Endothelial cell of umbilical vein (primary cell): Measurements from ENCODE around the gene FBXL3. TPM values are rescaled to one million over a fixed set of nuclear protein-coding genes. Genes with fewer than 3 reads are reported as not detected.

Source experiments
- BruUV-seq: library from RNA; stranded (reverse); fragments of 400-500 nt; replicated peaks from 2 replicates; lab custom pipeline; 2021; lab: Mats Ljungman, UMichigan
- CTCF ChIA-PET: fragments of 300-600, 350-600 bp; sonication (Branson Sonifier 250); formaldehyde crosslinking; loops from one replicate; lab custom pipeline; 2021; ENCODE audit warnings: antibody characterized with exemption, inconsistent platforms; lab: Charles Lee
- POLR2A ChIA-PET: fragments of 300-600, 350-600 bp; sonication (Branson Sonifier 250); formaldehyde crosslinking; loops from one replicate; lab custom pipeline; 2021; ENCODE audit warnings: antibody characterized with exemption, inconsistent platforms; lab: Charles Lee
- DNase-seq: peaks from one replicate; pipeline ENCODE4 v3.0.0-alpha.2; 2011; ENCODE audit warnings: low read depth, low spot score
- FAIRE-seq: peaks from 2 replicates; lab custom pipeline; 2011; peaks lifted over from hg19 to GRCh38; lab: Jason Lieb, UNC
- H2AFZ ChIP-seq: 2 replicates; pipeline ENCODE4 v1.6.0; 2012; ENCODE audit warnings: low read depth, low read length, control low read depth, inconsistent platforms
- H3K27ac ChIP-seq: 2 replicates; pipeline ENCODE4 v1.5.1; 2011; ENCODE audit warnings: low read depth, mild to moderate bottlenecking, control low read depth, low read length, moderate library complexity; ENCODE audit not compliant: insufficient read depth
- H3K27me3 ChIP-seq, 2 experiments: 2 replicates each; pipeline versions ENCODE4 v1.6.0 to v1.6.1; 2011; ENCODE audit warnings: low read length in 2 of 2, mixed read lengths in 1 of 2; ENCODE audit not compliant: control insufficient read depth in 2 of 2, insufficient read depth in 2 of 2
- H3K36me3 ChIP-seq, 2 experiments: 2 replicates in 1 of 2; 3 replicates in 1 of 2; pipeline ENCODE4 v1.5.1; 2011; ENCODE audit warnings: low read length in 2 of 2, mild to moderate bottlenecking in 1 of 2, moderate library complexity in 1 of 2; ENCODE audit not compliant: control insufficient read depth in 2 of 2, insufficient read depth in 2 of 2; ENCODE audit errors: extremely low read depth in 1 of 2
- H3K4me1 ChIP-seq: 3 replicates; pipeline ENCODE4 v1.5.1; 2011; ENCODE audit warnings: mild to moderate bottlenecking, low read length; ENCODE audit not compliant: control insufficient read depth, insufficient read depth; ENCODE audit errors: extremely low read depth
- H3K4me2 ChIP-seq: 2 replicates; pipeline ENCODE4 v1.6.1; 2011; ENCODE audit warnings: low read length, control low read depth, mixed read lengths; ENCODE audit not compliant: insufficient read depth
- H3K4me3 ChIP-seq, 3 experiments: fragments of 200-600 bp in 1 of 3; sonication (generic), shearing (Covaris generic) in 1 of 3; replicated peaks in 1 of 3; 2 replicates each; pipeline ENCODE4 v1.5.1; 2011 to 2016; ENCODE audit warnings: control low read depth in 3 of 3, low read length in 3 of 3, mild to moderate bottlenecking in 2 of 3, inconsistent platforms in 1 of 3, low read depth in 1 of 3, moderate library complexity in 1 of 3; ENCODE audit not compliant: insufficient read depth in 1 of 3
- H3K79me2 ChIP-seq: 2 replicates; pipeline ENCODE4 v1.6.0; 2012; ENCODE audit warnings: low read length, inconsistent platforms; ENCODE audit not compliant: control insufficient read depth, insufficient read depth
- H3K9ac ChIP-seq: replicated peaks from 2 replicates; pipeline ENCODE3; 2011; ENCODE audit warnings: low read length, control low read depth; ENCODE audit not compliant: insufficient read depth; ENCODE audit errors: extremely low read depth
- H3K9me1 ChIP-seq: replicated peaks from 3 replicates; pipeline ENCODE4 v1.6.0; 2011; ENCODE audit warnings: mild to moderate bottlenecking, low read length; ENCODE audit not compliant: control insufficient read depth, insufficient read depth; ENCODE audit errors: extremely low read depth
- H3K9me3 ChIP-seq: replicated peaks from 2 replicates; pipeline ENCODE4 v1.5.1; 2012; ENCODE audit warnings: low read length, inconsistent platforms; ENCODE audit not compliant: control insufficient read depth, insufficient read depth
- H4K20me1 ChIP-seq: replicated peaks from 2 replicates; pipeline ENCODE3; 2011; ENCODE audit warnings: mild to moderate bottlenecking, low read length; ENCODE audit not compliant: control insufficient read depth, insufficient read depth; ENCODE audit errors: extremely low read depth
- CTCF ChIP-seq, 2 donors: IDR thresholded peaks; 1 replicate in 1 of 2; 2 replicates in 1 of 2; pipeline ENCODE4 v1.5.1; 2011; ENCODE audit warnings: low read length in 2 of 2, mild to moderate bottlenecking in 2 of 2, moderate library complexity in 2 of 2, control low read depth in 1 of 2, inconsistent platforms in 1 of 2, low read depth in 1 of 2; ENCODE audit not compliant: insufficient read depth in 1 of 2; ENCODE audit errors: extremely low read depth in 1 of 2
- EZH2 ChIP-seq: IDR thresholded peaks from 2 replicates; pipeline ENCODE4 v1.6.1; 2012; ENCODE audit warnings: borderline replicate concordance, low read depth, mild to moderate bottlenecking, moderate library complexity, low read length, inconsistent platforms; ENCODE audit not compliant: severe bottlenecking
- FOS ChIP-seq: IDR thresholded peaks from 2 replicates; pipeline ENCODE4 v1.6.1; 2011; ENCODE audit warnings: mild to moderate bottlenecking, low read length, moderate library complexity, borderline replicate concordance; ENCODE audit not compliant: insufficient read depth
- GATA2 ChIP-seq: IDR thresholded peaks from 2 replicates; pipeline ENCODE4 v1.7.0; 2011; ENCODE audit warnings: low read depth, mild to moderate bottlenecking, moderate library complexity, mixed read lengths, low read length; ENCODE audit not compliant: insufficient read length, insufficient read depth
- JUN ChIP-seq: IDR thresholded peaks from 2 replicates; pipeline ENCODE4 v1.6.1; 2011; ENCODE audit warnings: borderline replicate concordance, low read depth; ENCODE audit not compliant: insufficient read length, insufficient read depth
- MAX ChIP-seq: IDR thresholded peaks from 2 replicates; pipeline ENCODE4 v1.6.1; 2011; ENCODE audit not compliant: insufficient read depth, insufficient read length
- MYC ChIP-seq: IDR thresholded peaks from one replicate; pipeline ENCODE4 v1.6.1; 2011; ENCODE audit warnings: mild to moderate bottlenecking, low read depth, low read length
- POLR2A ChIP-seq: IDR thresholded peaks from 2 replicates; pipeline ENCODE4 v1.6.1; 2012; ENCODE audit warnings: low read depth, mild to moderate bottlenecking, control low read depth, low read length
- POLR2AphosphoS5 ChIP-seq: IDR thresholded peaks from 2 replicates; pipeline ENCODE4 v1.6.1; 2012; ENCODE audit warnings: low read depth, mild to moderate bottlenecking, control low read depth, low read length, moderate library complexity; ENCODE audit not compliant: insufficient read depth
- dilution Hi-C: fragments of 300-500 bp; cut with MboI; formaldehyde crosslinking; loops from one replicate; pipeline ENCODE4 v1.15.0; 2019; ENCODE audit warnings: low sequenced_read_pairs; ENCODE audit not compliant: extremely low pct_ligation_motif_present
- intact Hi-C: fragments of 100-400 bp; cut with micrococcal nuclease; formaldehyde crosslinking; loops from one replicate; pipeline ENCODE4 v1.10.0; 2022
- polyA plus RNA-seq, 4 experiments: library from polyadenylated mRNA; depleted of rRNA in 3 of 4; stranded (reverse) in 3 of 4; unstranded in 1 of 4; fragments of >200 nt; gene quantifications; 2 replicates each; pipeline versions ENCODE4 v1.2.1 to v1.2.3, GENCODE V29; 2011 to 2012; ENCODE audit warnings: missing spikeins in 1 of 4
- total RNA-seq: library from RNA; stranded (reverse); gene quantifications from 2 replicates; pipeline ENCODE4 v1.2.3, GENCODE V29; 2021

The FBXL3 gene
- total and polyA plus RNA-seq, 2 donors (not counting 3 experiments of a cell fraction or from before 2014, with no cell fraction given) = 13.0 to 37.8 TPM

DNA sequence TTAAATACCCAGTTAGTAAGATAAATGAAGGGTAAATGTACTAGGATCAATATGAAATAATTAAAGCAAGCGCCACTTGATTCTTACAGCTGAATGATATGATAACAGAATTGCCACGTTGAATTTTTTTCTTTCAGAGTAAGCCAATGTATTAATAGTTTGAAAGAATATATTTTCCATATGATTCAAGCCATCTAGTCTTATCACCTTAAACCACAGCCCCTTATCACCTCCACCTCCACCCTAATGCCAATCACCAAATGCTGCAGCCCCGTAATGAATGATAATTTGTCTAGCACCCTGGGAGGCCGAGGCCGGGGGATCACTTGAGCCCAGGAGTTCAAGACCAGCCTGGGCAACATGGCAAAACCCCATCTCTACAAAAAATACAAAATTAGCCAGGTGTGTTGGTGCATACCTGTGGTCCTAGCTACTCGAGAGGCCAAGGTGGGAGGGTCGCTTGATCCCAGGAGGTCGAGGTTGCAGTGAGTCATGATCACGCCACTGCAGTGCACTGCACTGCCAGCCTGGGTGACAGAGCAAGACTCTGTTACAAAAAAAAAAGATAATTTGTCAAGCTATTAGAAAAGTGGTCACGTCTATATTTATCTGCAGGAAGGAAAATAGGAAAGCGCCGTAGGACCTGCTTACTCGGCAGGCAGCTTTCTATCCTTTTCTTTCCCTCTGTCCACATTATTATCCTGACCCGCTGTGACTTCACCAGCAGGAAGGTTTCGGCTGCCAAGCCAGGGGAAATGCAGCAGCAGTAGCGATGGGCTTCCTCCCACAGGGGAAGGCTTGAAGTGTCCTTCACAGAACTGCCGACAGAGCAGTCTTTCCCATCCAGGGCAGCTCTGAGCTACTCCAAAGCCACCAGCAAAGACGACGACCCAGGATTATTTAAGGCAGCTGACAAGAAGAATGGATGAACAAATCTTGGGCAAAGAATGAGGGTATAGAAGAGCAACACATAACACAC, 54.8 kb downstream of the FBXL3 start:
- intact Hi-C loops = loop anchor here (10.0 kb wide), 1 partner anchor 497 kb away; no protein-coding TSS in a partner anchor
- CTCF ChIA-PET = interaction anchor here (0.9 to 2.0 kb wide), 4 partner anchors 8 to 1277 kb away, joined by 3 to 11 read pairs (median 6); no protein-coding TSS in a partner anchor

GRCh38 chr13:76971215-76971614, 55.7 kb downstream of the FBXL3 start:
- H3K27me3 ChIP-seq = peaks cover 2 to 12% of the 10 kb centered on the region in 2 experiments
- H3K4me3 ChIP-seq = no peak overlapping the region
- intact Hi-C loops (loop anchor here (10.0 kb wide), 1 partner anchor 496 kb away; no protein-coding TSS in a partner anchor), dilution Hi-C loops (no loop called here)
- no peaks in the 10 kb centered on the region for H3K9me3 ChIP-seq
- H3K4me2 ChIP-seq = no peak overlapping the region
- H4K20me1 ChIP-seq = no peaks in the 10 kb centered on the region
- CTCF ChIA-PET = interaction anchor here (1.4 to 2.0 kb wide), 2 partner anchors 9 to 1276 kb away, joined by 6 to 11 read pairs; no protein-coding TSS in a partner anchor
- no peak overlapping the region for H3K27ac ChIP-seq
- H3K36me3 ChIP-seq = no peaks in the 10 kb centered on the region
- H3K9me1 ChIP-seq = no peaks in the 10 kb centered on the region
- no peaks in the 10 kb centered on the region for H3K4me1 ChIP-seq
- DNase-seq = no peak
- POLR2A ChIA-PET = no interaction called here
- no peaks in the 10 kb centered on the region for H3K79me2 ChIP-seq
- BruUV-seq = no TSS peak
- H3K9ac ChIP-seq = no peak overlapping the region
- TF ChIP-seq POLR2AphosphoS5 = no peak
- TF ChIP-seq MYC = no peak
- no peak for TF ChIP-seq EZH2
- TF ChIP-seq JUN = no peak
- TF ChIP-seq CTCF (IDR thresholded peaks at IDR 0.05; ENCODE audit: extremely low read depth in 1 of 2, insufficient read depth in 1 of 2, low read depth in 1 of 2, low read length in 2 of 2) = no peak
- no peak for TF ChIP-seq MAX
- TF ChIP-seq POLR2A = no peak
- no peak for TF ChIP-seq GATA2
- no peak for TF ChIP-seq FOS
- FAIRE-seq = peak; percentile 31
- H2AFZ ChIP-seq = no peak overlapping the region

More for the DNA sequence above, 54.8 kb downstream of the FBXL3 start:
- Histone ChIP-seq H3K9ac (no peak overlapping the region), H4K20me1 (no peaks in the 10 kb centered on the region), H3K36me3 (no peaks in the 10 kb centered on the region), H3K79me2 (no peaks in the 10 kb centered on the region), H3K27ac (no peak overlapping the region), H3K4me2 (no peak overlapping the region), H3K4me3 (no peak overlapping the region), H2AFZ (no peak overlapping the region), H3K27me3 (peaks cover 5 to 12% of the 10 kb centered on the region in 2 experiments), H3K9me3 (no peaks in the 10 kb centered on the region), H3K4me1 (no peaks in the 10 kb centered on the region), H3K9me1 (no peaks in the 10 kb centered on the region)
- no peak for TF ChIP-seq FOS
- TF ChIP-seq MAX = no peak
- no peak for TF ChIP-seq MYC
- POLR2A ChIA-PET = interaction anchor here (0.7 kb wide), 1 partner anchor 373 kb away, joined by 3 read pairs; no protein-coding TSS in a partner anchor
- BruUV-seq = no TSS peak
- no peak for DNase-seq
- FAIRE-seq = peak; percentile 31
- dilution Hi-C loops = no loop called here
